ENCODE measurements around the gene SLC16A14. TPM values are rescaled to one million over a fixed set of nuclear protein-coding genes. Genes with fewer than 3 reads are reported as not detected.
A peak's percentile ranks its signal among the peaks of the same experiment; 100 is the strongest.

SLC16A14 gene
- total RNA-seq, 3 donors from 2014 or later (not counting 1 experiment from before 2014, with no cell fraction given): 0.10 to 0.52 (median 0.23) TPM

DNA sequence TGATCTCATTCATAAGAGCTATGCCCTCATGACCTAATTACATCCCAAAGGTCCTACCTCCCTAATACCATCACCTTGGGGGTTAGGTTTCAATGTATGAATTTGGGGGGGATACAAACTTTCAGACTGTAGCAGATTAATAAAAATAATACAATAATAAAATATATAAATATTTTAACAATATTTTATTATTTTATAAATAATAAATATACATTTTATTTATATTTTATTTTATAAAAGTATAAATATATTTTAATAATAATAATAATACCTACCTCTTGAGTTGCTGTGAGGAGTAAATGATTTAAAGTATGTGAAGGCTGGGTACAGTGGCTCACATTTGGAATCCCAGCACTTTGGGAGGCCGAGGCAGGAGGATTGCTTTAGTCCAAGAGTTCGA, 8.1 kb upstream of the SLC16A14 start:
- Mint-ChIP-seq H3K36me3 (no peaks in the 10 kb centered on the region), H3K27ac (no peak overlapping the region), H3K4me3 (no peak overlapping the region), H3K9me3 (no peaks in the 10 kb centered on the region), H3K27me3 (ENCODE audit: low read depth in 2 of 2) (peaks cover 6 to 10% of the 10 kb centered on the region in 2 donors), H3K4me1 (no peaks in the 10 kb centered on the region)
- WGBS (ENCODE audit: insufficient coverage): 87% methylated on average over 2 of the region's 2 CpGs
- ATAC-seq (no peak), DNase-seq (no peak)
- TF ChIP-seq, protein P1, sequence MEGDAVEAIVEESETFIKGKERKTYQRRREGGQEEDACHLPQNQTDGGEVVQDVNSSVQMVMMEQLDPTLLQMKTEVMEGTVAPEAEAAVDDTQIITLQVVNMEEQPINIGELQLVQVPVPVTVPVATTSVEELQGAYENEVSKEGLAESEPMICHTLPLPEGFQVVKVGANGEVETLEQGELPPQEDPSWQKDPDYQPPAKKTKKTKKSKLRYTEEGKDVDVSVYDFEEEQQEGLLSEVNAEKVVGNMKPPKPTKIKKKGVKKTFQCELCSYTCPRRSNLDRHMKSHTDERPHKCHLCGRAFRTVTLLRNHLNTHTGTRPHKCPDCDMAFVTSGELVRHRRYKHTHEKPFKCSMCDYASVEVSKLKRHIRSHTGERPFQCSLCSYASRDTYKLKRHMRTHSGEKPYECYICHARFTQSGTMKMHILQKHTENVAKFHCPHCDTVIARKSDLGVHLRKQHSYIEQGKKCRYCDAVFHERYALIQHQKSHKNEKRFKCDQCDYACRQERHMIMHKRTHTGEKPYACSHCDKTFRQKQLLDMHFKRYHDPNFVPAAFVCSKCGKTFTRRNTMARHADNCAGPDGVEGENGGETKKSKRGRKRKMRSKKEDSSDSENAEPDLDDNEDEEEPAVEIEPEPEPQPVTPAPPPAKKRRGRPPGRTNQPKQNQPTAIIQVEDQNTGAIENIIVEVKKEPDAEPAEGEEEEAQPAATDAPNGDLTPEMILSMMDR (IDR thresholded peaks at IDR 0.05): no peak
- H3K4me3 ChIP-seq (ENCODE audit: low read length): no peak overlapping the region
- H3K9me3 ChIP-seq (ENCODE audit: control insufficient read depth, insufficient read depth, low read length): no peaks in the 10 kb centered on the region
- intact Hi-C loops (cut with micrococcal nuclease): no loop called here
- H3K36me3 ChIP-seq (ENCODE audit: control insufficient read depth, insufficient read depth, low read length): no peaks in the 10 kb centered on the region
- H3K4me1 ChIP-seq (ENCODE audit: control insufficient read depth, insufficient read depth, low read length): no peaks in the 10 kb centered on the region
- no peak overlapping the region for H3K27ac ChIP-seq (ENCODE audit: low read length)
- H3K27me3 ChIP-seq (ENCODE audit: control insufficient read depth, insufficient read depth, low read length): no peaks in the 10 kb centered on the region

DNA sequence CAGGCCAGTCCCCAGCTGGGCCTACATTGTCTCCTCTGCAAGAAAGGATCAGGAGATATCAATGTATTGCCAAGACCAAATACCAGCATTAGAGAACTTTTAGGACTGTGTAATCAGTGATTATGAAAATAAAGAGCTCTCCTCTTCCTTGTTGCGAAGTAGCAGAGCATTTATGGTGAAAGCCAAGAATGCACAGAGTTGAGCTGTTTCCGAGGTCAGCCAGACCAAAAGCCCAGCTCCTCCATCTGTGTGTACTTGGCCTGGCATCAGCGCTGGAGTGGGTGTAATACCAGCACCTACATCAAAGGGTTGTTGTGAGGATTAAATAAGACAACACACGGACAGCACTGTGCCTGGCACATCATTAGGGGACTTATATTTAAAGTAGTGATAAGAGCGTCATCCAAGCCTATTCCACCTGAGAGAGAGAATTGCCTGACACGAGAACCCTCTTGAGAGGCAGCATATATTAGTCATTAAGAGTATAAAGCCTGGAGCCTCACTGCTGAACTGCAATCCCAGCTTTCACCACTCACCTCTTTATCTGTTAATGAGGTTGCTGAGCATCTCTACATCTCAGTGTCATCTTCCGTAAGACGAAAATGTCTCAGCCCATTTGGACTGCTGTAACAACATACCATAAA, 7.4 kb upstream of the SLC16A14 start:
- DNase-seq (no peak), ATAC-seq (no peak)
- intact Hi-C loops (cut with micrococcal nuclease): no loop called here
- Mint-ChIP-seq H3K4me1 (no peaks in the 10 kb centered on the region), H3K27ac (no peak overlapping the region), H3K27me3 (ENCODE audit: low read depth in 2 of 2) (peaks cover 6 to 7% of the 10 kb centered on the region in 2 donors), H3K36me3 (no peaks in the 10 kb centered on the region), H3K4me3 (no peak overlapping the region), H3K9me3 (no peaks in the 10 kb centered on the region)
- Histone ChIP-seq H3K4me1 (ENCODE audit: control insufficient read depth, insufficient read depth, low read length) (no peaks in the 10 kb centered on the region), H3K9me3 (ENCODE audit: control insufficient read depth, insufficient read depth, low read length) (no peaks in the 10 kb centered on the region), H3K4me3 (ENCODE audit: low read length) (no peak overlapping the region), H3K27ac (ENCODE audit: low read length) (no peak overlapping the region), H3K27me3 (ENCODE audit: control insufficient read depth, insufficient read depth, low read length) (no peaks in the 10 kb centered on the region), H3K36me3 (ENCODE audit: control insufficient read depth, insufficient read depth, low read length) (no peaks in the 10 kb centered on the region)
- over 99% methylated on average over 8 of the region's 8 CpGs for WGBS (ENCODE audit: insufficient coverage)
- TF ChIP-seq, protein P1 (IDR thresholded peaks at IDR 0.05): no peak

DNA sequence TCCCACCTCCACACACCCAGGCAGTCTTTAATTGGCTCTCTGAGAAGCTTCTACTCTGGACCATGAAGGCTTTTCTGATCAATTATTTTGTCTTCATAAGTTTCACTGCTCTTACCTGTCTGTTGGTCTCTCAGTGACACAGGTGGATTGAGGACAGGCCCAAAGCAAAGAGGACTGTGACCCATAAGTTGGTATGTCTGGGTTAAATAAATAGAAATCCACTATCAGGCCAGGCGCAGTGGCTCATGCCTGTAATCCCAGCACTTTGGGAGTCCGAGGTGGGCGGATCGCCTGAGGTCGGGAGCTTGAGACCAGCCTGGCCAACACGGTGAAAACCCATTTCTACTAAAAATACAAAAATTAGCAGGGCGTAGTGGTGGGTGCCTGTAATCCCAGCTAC, 2.7 kb upstream of the SLC16A14 start:
- Histone ChIP-seq H3K9me3 (ENCODE audit: control insufficient read depth, insufficient read depth, low read length) (no peaks in the 10 kb centered on the region), H3K36me3 (ENCODE audit: control insufficient read depth, insufficient read depth, low read length) (no peaks in the 10 kb centered on the region), H3K27ac (ENCODE audit: low read length) (no peak overlapping the region), H3K4me3 (ENCODE audit: low read length) (no peak overlapping the region), H3K27me3 (ENCODE audit: control insufficient read depth, insufficient read depth, low read length) (no peaks in the 10 kb centered on the region), H3K4me1 (ENCODE audit: control insufficient read depth, insufficient read depth, low read length) (peaks cover 18% of the 10 kb centered on the region)
- intact Hi-C loops (cut with micrococcal nuclease): no loop called here
- Mint-ChIP-seq H3K4me1 (peaks cover 24% of the 10 kb centered on the region in 2 donors), H3K36me3 (no peaks in the 10 kb centered on the region), H3K27ac (no peak overlapping the region), H3K9me3 (no peaks in the 10 kb centered on the region), H3K4me3 (no peak overlapping the region), H3K27me3 (ENCODE audit: low read depth in 2 of 2) (peaks cover 13 to 15% of the 10 kb centered on the region in 2 donors)
- ATAC-seq (no peak), DNase-seq (no peak)
- TF ChIP-seq, protein P1 (IDR thresholded peaks at IDR 0.05): no peak
- 94% methylated on average over 6 of the region's 7 CpGs for WGBS (ENCODE audit: insufficient coverage)

DNA sequence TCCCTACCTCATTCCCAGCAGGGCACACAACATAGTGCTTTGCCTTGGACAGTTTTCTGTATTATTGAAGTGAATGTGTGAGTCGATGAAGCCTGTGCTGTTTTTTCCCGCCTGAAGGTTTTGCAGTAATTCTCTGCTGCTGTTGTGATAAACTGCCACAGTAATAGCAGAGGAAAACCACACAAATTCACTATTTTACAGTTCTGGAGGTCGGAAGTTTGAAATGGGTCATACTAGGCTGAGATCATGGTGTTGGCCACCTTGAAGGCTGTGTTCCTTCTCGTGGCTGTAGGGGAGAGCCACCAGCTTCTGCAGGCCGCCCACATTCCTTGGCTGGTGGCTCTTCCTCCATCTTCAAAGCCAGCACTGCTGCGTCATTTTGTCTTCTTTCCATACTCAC, 678 bp upstream of the SLC16A14 start:
- H3K27ac Mint-ChIP-seq: no peak overlapping the region
- TF ChIP-seq, protein P1 (IDR thresholded peaks at IDR 0.05): no peak
- H3K4me1 ChIP-seq (ENCODE audit: control insufficient read depth, insufficient read depth, low read length): peaks cover 18% of the 10 kb centered on the region
- DNase-seq: no peak
- no peaks in the 10 kb centered on the region for H3K9me3 Mint-ChIP-seq
- peaks cover 24% of the 10 kb centered on the region in 2 donors for H3K4me1 Mint-ChIP-seq
- ATAC-seq: no peak
- no peaks in the 10 kb centered on the region for H3K27me3 ChIP-seq (ENCODE audit: control insufficient read depth, insufficient read depth, low read length)
- no peaks in the 10 kb centered on the region for H3K9me3 ChIP-seq (ENCODE audit: control insufficient read depth, insufficient read depth, low read length)
- H3K4me3 Mint-ChIP-seq: peak overlapping the region; percentile 91
- H3K27me3 Mint-ChIP-seq (ENCODE audit: low read depth in 2 of 2): peaks cover 12 to 13% of the 10 kb centered on the region in 2 donors
- no peak overlapping the region for H3K27ac ChIP-seq (ENCODE audit: low read length)
- WGBS (ENCODE audit: insufficient coverage): 76% methylated on average over 6 of the region's 6 CpGs
- no peaks in the 10 kb centered on the region for H3K36me3 Mint-ChIP-seq
- intact Hi-C loops (cut with micrococcal nuclease): loop anchor here (5.0 kb wide), 1 partner anchor 93 kb away; no protein-coding TSS in a partner anchor
- no peaks in the 10 kb centered on the region for H3K36me3 ChIP-seq (ENCODE audit: control insufficient read depth, insufficient read depth, low read length)
- no peak overlapping the region for H3K4me3 ChIP-seq (ENCODE audit: low read length)

All from natural killer cell (primary cell).